Hepatocyte (in vitro differentiated cells): ENCODE results near the gene SYT9. TPM values are rescaled to one million over a fixed set of nuclear protein-coding genes. Genes with fewer than 3 reads are reported as not detected.

ENCODE experiments used
- DNase-seq: peaks from one replicate; pipeline ENCODE4 v3.0.0-alpha.2; 2016; ENCODE audit warnings: low spot score
- H2AFZ ChIP-seq: fragments of 200-600 bp; sonication (generic); 2 replicates; pipeline ENCODE4 v1.6.0; 2016; ENCODE audit warnings: antibody characterized with exemption, mild to moderate bottlenecking
- H3K27ac ChIP-seq: fragments of 200-600 bp; sonication (generic); 2 replicates; pipeline ENCODE4 v1.5.1; 2016; ENCODE audit warnings: mild to moderate bottlenecking
- H3K27me3 ChIP-seq: fragments of 200-600 bp; sonication (generic); 2 replicates; pipeline ENCODE4 v1.6.1; 2016
- H3K36me3 ChIP-seq: fragments of 200-600 bp; sonication (generic); replicated peaks from 2 replicates; pipeline ENCODE4 v1.5.1; 2016; ENCODE audit warnings: low read depth; ENCODE audit not compliant: insufficient read depth
- H3K4me1 ChIP-seq: fragments of 200-600 bp; sonication (generic); 2 replicates; pipeline ENCODE4 v1.5.1; 2016; ENCODE audit warnings: mild to moderate bottlenecking, moderate library complexity; ENCODE audit not compliant: insufficient read depth
- H3K4me2 ChIP-seq: fragments of 200-600 bp; sonication (generic); 2 replicates; pipeline ENCODE4 v1.6.0; 2016
- H3K4me3 ChIP-seq: fragments of 200-600 bp; sonication (generic); 2 replicates; pipeline ENCODE4 v1.5.1; 2016; ENCODE audit warnings: mild to moderate bottlenecking
- H3K79me2 ChIP-seq: fragments of 200-600 bp; sonication (generic); 2 replicates; pipeline ENCODE4 v1.6.0; 2017; ENCODE audit warnings: mild to moderate bottlenecking
- H3K9me2 ChIP-seq: fragments of 200-600 bp; sonication (generic); replicated peaks from 2 replicates; pipeline ENCODE4 v1.6.0; 2017; ENCODE audit warnings: mild to moderate bottlenecking; ENCODE audit not compliant: insufficient read depth
- H3K9me3 ChIP-seq: fragments of 200-600 bp; sonication (generic); 2 replicates; pipeline ENCODE4 v1.5.1; 2016; ENCODE audit warnings: low read depth, mild to moderate bottlenecking
- H4K20me1 ChIP-seq: fragments of 200-600 bp; sonication (generic); 2 replicates; pipeline ENCODE4 v1.6.0; 2016; ENCODE audit warnings: mild to moderate bottlenecking; ENCODE audit not compliant: insufficient read depth, poor library complexity, severe bottlenecking
- EZH2 ChIP-seq: fragments of 200-600 bp; sonication (generic); IDR thresholded peaks from 2 replicates; pipeline ENCODE4 v1.6.1; 2016; ENCODE audit warnings: antibody characterized with exemption, mild to moderate bottlenecking, borderline replicate concordance
- EZH2phosphoT487 ChIP-seq: fragments of 200-600 bp; sonication (generic); IDR thresholded peaks from one replicate; pipeline ENCODE4 v1.6.1; 2018; ENCODE audit warnings: antibody characterized with exemption, mild to moderate bottlenecking, low read depth, moderate library complexity; ENCODE audit not compliant: unreplicated experiment, severe bottlenecking
- WGBS: methylation state at CpG from one replicate; pipeline ENCODE4 v1.1.6; 2016; ENCODE audit warnings: low lambda C conversion rate; ENCODE audit errors: missing lambda C conversion rate; 5-methylcytosine and 5-hydroxymethylcytosine counted together
- polyA plus RNA-seq: library from polyadenylated mRNA; unstranded; fragments of >200 nt; fragmentation: Nextera tagmentation; extraction: Ambion mirVana; gene quantifications from 2 replicates; pipeline ENCODE4 v1.2.1, GENCODE V29; 2016
- total RNA-seq: library from RNA; depleted of rRNA; stranded (reverse); fragments of >200 nt; gene quantifications from 2 replicates; pipeline ENCODE4 v1.2.3, GENCODE V29; 2014
- TF ChIP-seq, protein P1 (sequence below): fragments of 200-600 bp; sonication (generic); IDR thresholded peaks from 2 replicates; pipeline ENCODE4 v1.5.1; 2016; ENCODE audit warnings: antibody characterized with exemption, mild to moderate bottlenecking; ENCODE audit not compliant: poor library complexity

SYT9 gene
- total and polyA plus RNA-seq, 2 experiments from 2014 or later = 0.22 to 1.3 TPM

- DNase-seq = no peak
- no peaks in the 10 kb centered on the region for H3K9me2 ChIP-seq
- no peak overlapping the region for H3K27ac ChIP-seq
- H3K4me3 ChIP-seq = no peak overlapping the region
- H3K9me3 ChIP-seq = no peaks in the 10 kb centered on the region
- WGBS = 95% methylated on average over 11 of the region's 11 CpGs
- TF ChIP-seq, protein P1, sequence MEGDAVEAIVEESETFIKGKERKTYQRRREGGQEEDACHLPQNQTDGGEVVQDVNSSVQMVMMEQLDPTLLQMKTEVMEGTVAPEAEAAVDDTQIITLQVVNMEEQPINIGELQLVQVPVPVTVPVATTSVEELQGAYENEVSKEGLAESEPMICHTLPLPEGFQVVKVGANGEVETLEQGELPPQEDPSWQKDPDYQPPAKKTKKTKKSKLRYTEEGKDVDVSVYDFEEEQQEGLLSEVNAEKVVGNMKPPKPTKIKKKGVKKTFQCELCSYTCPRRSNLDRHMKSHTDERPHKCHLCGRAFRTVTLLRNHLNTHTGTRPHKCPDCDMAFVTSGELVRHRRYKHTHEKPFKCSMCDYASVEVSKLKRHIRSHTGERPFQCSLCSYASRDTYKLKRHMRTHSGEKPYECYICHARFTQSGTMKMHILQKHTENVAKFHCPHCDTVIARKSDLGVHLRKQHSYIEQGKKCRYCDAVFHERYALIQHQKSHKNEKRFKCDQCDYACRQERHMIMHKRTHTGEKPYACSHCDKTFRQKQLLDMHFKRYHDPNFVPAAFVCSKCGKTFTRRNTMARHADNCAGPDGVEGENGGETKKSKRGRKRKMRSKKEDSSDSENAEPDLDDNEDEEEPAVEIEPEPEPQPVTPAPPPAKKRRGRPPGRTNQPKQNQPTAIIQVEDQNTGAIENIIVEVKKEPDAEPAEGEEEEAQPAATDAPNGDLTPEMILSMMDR = no peak
- TF ChIP-seq EZH2phosphoT487 (no peak), EZH2 (no peak)
- H2AFZ ChIP-seq = no peak overlapping the region
- H3K79me2 ChIP-seq = no peaks in the 10 kb centered on the region
- H3K4me1 ChIP-seq = no peaks in the 10 kb centered on the region
- no peak overlapping the region for H3K4me2 ChIP-seq
- no peaks in the 10 kb centered on the region for H3K27me3 ChIP-seq
- no peaks in the 10 kb centered on the region for H3K36me3 ChIP-seq
- H4K20me1 ChIP-seq = no peaks in the 10 kb centered on the region
These were observed 51.4 kb downstream of the SYT9 start for GRCh38 chr11:7303146-7303545.

- no peaks in the 10 kb centered on the region for H3K9me3 ChIP-seq
- no peaks in the 10 kb centered on the region for H3K36me3 ChIP-seq
- no peaks in the 10 kb centered on the region for H3K27me3 ChIP-seq
- H3K4me2 ChIP-seq = no peak overlapping the region
- H3K79me2 ChIP-seq = no peaks in the 10 kb centered on the region
- H3K4me3 ChIP-seq = no peak overlapping the region
- H4K20me1 ChIP-seq = no peaks in the 10 kb centered on the region
- TF ChIP-seq, protein P1 = no peak
- TF ChIP-seq EZH2 = no peak
- TF ChIP-seq EZH2phosphoT487 = no peak
- no peaks in the 10 kb centered on the region for H3K4me1 ChIP-seq
- 88% methylated on average over 2 of the region's 2 CpGs for WGBS
- no peaks in the 10 kb centered on the region for H3K9me2 ChIP-seq
- no peak overlapping the region for H3K27ac ChIP-seq
- DNase-seq = no peak
- H2AFZ ChIP-seq = no peak overlapping the region
These were observed 55.2 kb downstream of the SYT9 start for GRCh38 chr11:7306900-7307299.

DNA sequence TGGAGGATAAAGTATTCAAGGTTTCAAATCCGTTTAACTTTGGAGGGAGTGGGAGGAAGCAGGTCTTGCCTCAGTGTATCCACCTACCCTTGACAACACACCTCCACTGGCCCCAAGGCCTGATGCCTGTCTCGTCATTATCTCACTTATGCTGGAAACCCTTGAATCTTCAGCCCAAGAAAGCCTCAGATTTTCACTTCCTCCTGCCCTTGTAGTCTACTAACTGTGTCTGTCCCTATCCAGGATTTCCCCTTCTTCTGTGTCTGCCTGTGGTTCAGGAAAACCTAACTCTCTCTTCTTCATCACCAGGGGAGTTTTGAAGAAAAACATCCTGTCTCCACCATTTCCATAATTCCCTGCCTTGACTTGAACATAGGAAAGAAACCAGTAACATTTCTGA lies 56.1 kb downstream of the SYT9 start:
- Histone ChIP-seq H3K4me2 (no peak overlapping the region), H3K27me3 (no peaks in the 10 kb centered on the region), H3K4me3 (no peak overlapping the region), H3K79me2 (no peaks in the 10 kb centered on the region), H3K36me3 (no peaks in the 10 kb centered on the region), H2AFZ (no peak overlapping the region), H4K20me1 (no peaks in the 10 kb centered on the region), H3K4me1 (no peaks in the 10 kb centered on the region), H3K27ac (no peak overlapping the region), H3K9me3 (no peaks in the 10 kb centered on the region), H3K9me2 (no peaks in the 10 kb centered on the region)
- DNase-seq = no peak
- TF ChIP-seq, protein P1 = no peak
- TF ChIP-seq EZH2phosphoT487 = no peak
- no peak for TF ChIP-seq EZH2
- 89% methylated on average over 2 of the region's 2 CpGs for WGBS

DNA sequence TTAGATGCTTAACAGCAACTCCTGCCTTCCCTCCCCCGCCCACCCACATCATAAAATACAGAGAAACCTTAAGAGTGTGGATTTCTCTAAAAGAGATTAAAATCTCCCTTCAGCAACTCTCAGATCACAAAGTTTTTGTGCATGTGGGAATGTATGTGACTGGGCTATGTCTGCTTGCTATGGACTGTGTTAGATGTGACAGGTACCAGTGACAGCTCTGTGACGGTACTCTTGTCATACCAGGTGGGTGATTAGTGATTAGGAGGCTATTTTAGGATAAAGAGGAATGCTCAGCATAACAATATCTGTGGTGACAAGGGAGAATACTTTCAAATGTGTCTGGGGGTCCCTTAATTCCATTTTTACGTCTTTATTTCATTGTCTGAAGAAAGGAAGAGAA lies 60.2 kb downstream of the SYT9 start:
- WGBS = 33% methylated on average over 3 of the region's 3 CpGs
- DNase-seq = no peak
- no peaks in the 10 kb centered on the region for H3K36me3 ChIP-seq
- no peaks in the 10 kb centered on the region for H3K27me3 ChIP-seq
- H3K4me2 ChIP-seq = no peak overlapping the region
- no peak overlapping the region for H3K27ac ChIP-seq
- no peaks in the 10 kb centered on the region for H3K79me2 ChIP-seq
- TF ChIP-seq EZH2phosphoT487 (no peak), EZH2 (no peak)
- TF ChIP-seq, protein P1 = no peak
- H3K4me1 ChIP-seq = no peaks in the 10 kb centered on the region
- no peaks in the 10 kb centered on the region for H3K9me3 ChIP-seq
- no peak overlapping the region for H2AFZ ChIP-seq
- no peaks in the 10 kb centered on the region for H3K9me2 ChIP-seq
- H4K20me1 ChIP-seq = no peaks in the 10 kb centered on the region
- no peak overlapping the region for H3K4me3 ChIP-seq
